GM12892 (cell line): ENCODE measurements around the gene MYH10.

Source experiments
- POLR2A ChIP-seq: IDR thresholded peaks from 2 replicates; pipeline ENCODE4 v1.6.1; 2011; ENCODE audit warnings: low read depth, low read length, control low read depth
- POLR2AphosphoS5 ChIP-seq: IDR thresholded peaks from 2 replicates; pipeline ENCODE4 v1.6.1; 2011; ENCODE audit warnings: low read depth, low read length, control low read depth
- TAF1 ChIP-seq: IDR thresholded peaks from 2 replicates; pipeline ENCODE4 v1.6.1; 2011; ENCODE audit warnings: low read depth, mild to moderate bottlenecking, control low read depth, low read length, borderline replicate concordance

- TF ChIP-seq TAF1 = no peak
- no peak for TF ChIP-seq POLR2A
- no peak for TF ChIP-seq POLR2AphosphoS5
Measured at GRCh38 chr17:8563024-8563776, 67.3 kb downstream of the MYH10 start.
